Measurements from ENCODE around the gene CD200R1L. TPM values are rescaled to one million over a fixed set of nuclear protein-coding genes. Genes with fewer than 3 reads are reported as not detected.

The CD200R1L gene
- total and polyA plus RNA-seq, 8 donors, result not detected

- Histone ChIP-seq H3K36me3 (no peaks in the 10 kb centered on the region), H3K4me1 (peaks cover 3 to 21% of the 10 kb centered on the region in 2 donors), H3K9me3 (no peaks in the 10 kb centered on the region), H3K4me3 (no peak overlapping the region), H3K27ac (peak overlapping the region; percentile 16 to 35), H3K27me3 (no peaks in the 10 kb centered on the region)
- intact Hi-C loops (cut with DNase I), result no loop called here
- DNase-seq (peak in 2 of 4 donors; percentile 50 to 66), ATAC-seq (no peak)
- no peak for TF ChIP-seq CTCF (IDR thresholded peaks at IDR 0.05)
Observed at GRCh38 chr3:112769286-112769978, 77.2 kb downstream of the CD200R1L start.

- Histone ChIP-seq H3K4me3 (no peak overlapping the region), H3K4me1 (peaks cover 0 to 14% of the 10 kb centered on the region in 2 donors), H3K36me3 (no peaks in the 10 kb centered on the region), H3K27ac (no peak overlapping the region), H3K9me3 (no peaks in the 10 kb centered on the region), H3K27me3 (no peaks in the 10 kb centered on the region)
- intact Hi-C loops (cut with DNase I), result no loop called here
- no peak for ATAC-seq
- no peak for TF ChIP-seq CTCF (IDR thresholded peaks at IDR 0.05)
- DNase-seq, result no peak
Observed at GRCh38 chr3:112767777-112768176, 78.9 kb downstream of the CD200R1L start.

GRCh38 chr3:112767177-112767576 lies 79.5 kb downstream of the CD200R1L start:
- Histone ChIP-seq H3K4me1 (peaks cover 0 to 14% of the 10 kb centered on the region in 2 donors), H3K27me3 (no peaks in the 10 kb centered on the region), H3K27ac (no peak overlapping the region), H3K4me3 (no peak overlapping the region), H3K36me3 (no peaks in the 10 kb centered on the region), H3K9me3 (no peaks in the 10 kb centered on the region)
- DNase-seq, result no peak
- intact Hi-C loops (cut with DNase I), result no loop called here
- ATAC-seq, result peak; percentile 70
- no peak for TF ChIP-seq CTCF (IDR thresholded peaks at IDR 0.05)

Other genes starting within 250 kb of the CD200R1L start
- gene CCDC80, start 205.7 kb downstream of the CD200R1L start, total RNA-seq, result 100 to 1,000 TPM; 154 to 247 TPM
- gene CCDC80, start 205.7 kb downstream of the CD200R1L start, polyA plus RNA-seq (ENCODE audit: insufficient read length in 6 of 6), result 100 to 1,000 TPM in 1 of 6 donors, 10 to 100 TPM in 5; 42.7 to 113 (median 64.9) TPM
- 1 to 10 TPM; 1.2 to 2.7 TPM for gene CD200R1, start 128.2 kb upstream of the CD200R1L start, total RNA-seq
- 1 to 10 TPM; 1.3 to 3.5 (median 2.0) TPM for gene CD200R1, start 128.2 kb upstream of the CD200R1L start, polyA plus RNA-seq (ENCODE audit: insufficient read length in 6 of 6)
- 10 to 100 TPM; 14.7 to 16.8 TPM for gene GTPBP8, start 144.1 kb upstream of the CD200R1L start, total RNA-seq
- gene GTPBP8, start 144.1 kb upstream of the CD200R1L start, polyA plus RNA-seq (ENCODE audit: insufficient read length in 6 of 6), result 10 to 100 TPM; 19.8 to 24.3 (median 21.4) TPM

Data from left lung (tissue), 10 donors.